Measurements from ENCODE around the gene GPR135. TPM values are rescaled to one million over a fixed set of nuclear protein-coding genes. Genes with fewer than 3 reads are reported as not detected.
"Not testable (repeated sequence)": the region's sequence is repeated elsewhere in the genome, so short reads cannot be mapped to it uniquely, and the experiment has no call there.

The GPR135 gene
- total RNA-seq, 1 donor from 2014 or later: 1.9 TPM

DNA sequence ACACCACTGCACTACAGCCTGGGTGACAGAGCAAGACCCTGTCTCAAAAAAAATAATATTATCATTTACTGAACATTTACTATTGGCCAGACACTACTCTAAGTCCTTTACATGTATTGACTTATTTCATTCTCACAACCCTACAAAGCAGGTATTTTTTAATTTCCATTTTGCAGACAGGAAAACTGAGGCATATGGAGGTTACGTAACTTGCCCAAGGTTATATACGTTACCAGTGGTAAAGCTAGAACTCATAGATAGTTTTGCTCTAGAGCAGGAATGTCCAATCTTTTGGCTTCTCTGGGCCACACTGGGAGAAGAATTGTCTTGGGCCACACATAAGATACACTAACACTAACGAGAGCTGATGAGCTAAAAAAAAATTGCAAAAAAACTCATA is 13.4 kb upstream of the GPR135 start:
- intact Hi-C loops (cut with micrococcal nuclease): no loop called here

- intact Hi-C loops (cut with micrococcal nuclease): no loop called here
Measured at GRCh38 chr14:59475709-59476108, 10.5 kb upstream of the GPR135 start.

DNA sequence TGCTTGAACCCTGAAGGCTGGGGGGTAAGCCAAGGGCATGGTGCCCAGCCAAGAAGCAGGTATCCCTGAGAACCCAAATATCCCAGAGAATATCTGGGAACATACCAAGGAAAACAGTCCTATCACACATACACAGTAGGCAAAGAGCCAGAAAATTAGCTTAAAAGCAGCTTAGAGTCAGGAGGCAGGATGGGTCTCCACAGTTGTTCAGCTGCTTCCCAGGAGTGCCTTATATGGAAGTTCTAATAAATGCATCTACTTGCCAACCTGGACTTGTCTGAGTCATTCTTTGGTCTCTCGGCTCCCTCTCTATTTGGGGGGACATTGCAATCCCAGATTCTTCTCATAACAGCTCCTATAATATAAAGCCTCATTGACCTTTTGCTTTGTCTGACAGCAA is 9.0 kb upstream of the GPR135 start:
- intact Hi-C loops (cut with micrococcal nuclease): no loop called here

GRCh38 chr14:59464486-59465315 is 479 bp downstream of the GPR135 start:
- intact Hi-C loops (cut with micrococcal nuclease): loop anchor here (1.0 to 5.0 kb wide), 2 partner anchors 20 to 277 kb away; partner anchors contain the start of genes DAAM1, JKAMP and L3HYPDH

GRCh38 chr14:59463787-59464485 is 1.2 kb downstream of the GPR135 start:
- intact Hi-C loops (cut with micrococcal nuclease): loop anchor here (5.0 kb wide), 1 partner anchor 277 kb away; the partner anchor contains the start of gene DAAM1

- intact Hi-C loops (cut with micrococcal nuclease): loop anchor here (5.0 kb wide), 1 partner anchor 275 kb away; the partner anchor contains the start of gene DAAM1
Measured at GRCh38 chr14:59461891-59462290, 3.3 kb downstream of the GPR135 start.

- intact Hi-C loops (cut with micrococcal nuclease): loop anchor here (5.0 kb wide), 1 partner anchor 273 kb away; the partner anchor contains the start of gene DAAM1
Measured at GRCh38 chr14:59460378-59460777, 4.8 kb downstream of the GPR135 start.

GRCh38 chr14:59458486-59458885 is 6.7 kb downstream of the GPR135 start:
- intact Hi-C loops (cut with micrococcal nuclease): no loop called here

DNA sequence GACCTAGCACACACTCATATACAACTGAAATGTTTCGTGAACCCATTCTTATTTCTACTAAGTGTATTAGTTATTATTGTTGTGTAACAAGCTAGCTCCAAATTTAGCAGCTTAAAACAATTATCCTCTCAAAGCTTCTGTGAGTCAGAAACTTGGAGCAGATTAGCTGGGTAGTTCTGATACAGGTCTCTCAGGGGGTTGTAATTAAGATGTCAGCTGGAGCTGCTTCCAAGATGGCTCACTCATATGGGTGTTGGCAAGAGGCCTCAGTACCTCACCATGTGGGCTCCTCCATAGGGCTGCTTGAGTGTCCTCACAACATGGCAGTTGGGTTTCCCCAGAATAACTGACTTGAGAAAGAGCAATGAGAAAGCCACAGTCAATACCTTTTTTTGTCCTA is 9.8 kb downstream of the GPR135 start:
- intact Hi-C loops (cut with micrococcal nuclease): no loop called here

DNA sequence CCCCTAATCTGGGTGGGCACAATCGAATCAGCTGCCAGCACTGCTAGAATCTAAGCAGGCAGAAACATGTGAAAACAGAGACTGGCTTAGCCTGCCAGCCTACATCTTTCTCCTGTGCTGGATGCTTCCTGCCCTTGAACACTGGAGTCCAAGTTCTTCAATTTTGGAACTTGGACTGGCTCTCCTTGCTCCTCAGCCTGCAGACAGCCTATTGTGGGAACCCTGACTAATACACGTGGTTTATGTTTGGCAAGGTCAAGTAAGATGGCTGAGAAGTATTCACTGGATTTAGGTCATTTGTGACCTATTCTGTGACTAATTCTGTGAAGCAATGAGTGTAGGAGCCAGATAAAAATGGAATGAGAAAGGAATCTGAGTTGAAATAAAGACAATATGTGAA is 11.0 kb downstream of the GPR135 start:
- intact Hi-C loops (cut with micrococcal nuclease): no loop called here

DNA sequence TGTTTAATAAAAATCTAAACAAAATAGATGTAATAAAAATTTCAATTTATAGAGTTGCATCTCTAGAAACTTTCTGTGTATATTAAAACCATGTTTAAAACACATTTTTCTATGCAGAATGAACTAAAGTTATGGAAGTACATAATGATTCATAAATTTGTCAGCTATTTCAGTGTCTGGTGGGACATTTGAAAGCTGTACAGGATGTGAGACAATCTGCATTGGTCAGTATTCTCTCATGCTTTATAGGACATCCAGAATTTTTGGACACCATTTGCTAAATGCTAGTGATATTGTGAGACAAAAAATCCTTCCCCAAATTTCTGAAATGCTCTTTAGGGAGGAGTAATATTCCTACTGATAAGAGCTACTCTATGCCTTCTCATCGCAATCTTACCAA is 13.3 kb downstream of the GPR135 start:
- intact Hi-C loops (cut with micrococcal nuclease): no loop called here

GRCh38 chr14:59450716-59451115 is 14.5 kb downstream of the GPR135 start:
- intact Hi-C loops (cut with micrococcal nuclease): no loop called here

DNA sequence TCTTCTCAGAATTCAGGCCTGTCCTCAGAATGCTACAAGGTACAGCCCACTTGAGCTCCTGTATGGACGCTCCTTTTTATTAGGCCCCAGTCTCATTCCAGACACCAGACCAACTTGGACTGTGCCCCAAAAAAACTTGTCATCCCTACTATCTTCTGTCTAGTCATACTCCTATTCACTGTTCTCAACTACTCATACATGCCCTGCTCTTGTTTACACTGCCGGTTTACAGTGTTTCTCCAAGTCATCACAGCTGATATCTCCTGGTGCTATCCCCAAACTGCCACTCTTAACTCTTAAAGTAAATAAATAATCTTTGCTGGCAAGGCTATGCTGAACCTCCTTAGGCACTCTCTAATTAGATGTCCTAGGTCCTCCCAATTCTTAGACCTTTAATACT is 16.5 kb downstream of the GPR135 start:
- intact Hi-C loops (cut with micrococcal nuclease): not testable (repeated sequence)

DNA sequence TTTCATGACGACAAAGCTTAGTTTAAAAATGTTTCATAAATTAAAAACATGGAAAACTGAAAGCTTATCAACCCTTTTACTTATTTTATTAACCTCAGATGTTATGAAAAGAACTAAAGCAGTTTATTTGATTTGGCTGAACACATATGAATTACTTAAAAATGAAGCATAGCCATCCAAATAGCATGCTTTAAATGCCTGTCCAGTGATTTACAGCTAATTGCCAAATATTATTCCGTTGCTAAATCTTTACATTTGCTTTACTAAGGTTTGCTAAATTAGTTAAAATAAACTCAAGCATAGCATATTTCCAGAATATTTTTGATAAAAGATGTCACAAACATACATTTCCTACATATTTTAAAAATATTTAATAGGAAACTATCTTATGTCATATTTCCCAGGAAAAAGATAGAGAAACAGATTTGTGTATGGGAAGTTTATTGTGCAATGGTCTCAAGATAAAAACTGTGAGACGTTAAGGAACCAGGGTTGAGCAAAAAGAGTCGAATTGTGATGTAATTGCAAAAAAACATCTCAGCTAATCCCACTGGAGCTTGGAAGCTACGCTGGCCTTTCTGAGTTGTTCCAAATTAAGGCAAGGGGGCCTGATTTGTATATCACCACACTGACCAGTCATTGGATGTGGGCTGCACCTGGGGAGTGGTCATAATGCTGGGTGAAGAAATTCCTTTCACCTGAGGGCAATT is 25.8 kb downstream of the GPR135 start:
- intact Hi-C loops (cut with micrococcal nuclease): no loop called here

- intact Hi-C loops (cut with micrococcal nuclease): no loop called here
Measured at GRCh38 chr14:59438195-59438647, 27.0 kb downstream of the GPR135 start.

- intact Hi-C loops (cut with micrococcal nuclease): no loop called here
Measured at GRCh38 chr14:59435987-59436386, 29.2 kb downstream of the GPR135 start.

- intact Hi-C loops (cut with micrococcal nuclease): no loop called here
Measured at GRCh38 chr14:59435101-59435500, 30.1 kb downstream of the GPR135 start.

DNA sequence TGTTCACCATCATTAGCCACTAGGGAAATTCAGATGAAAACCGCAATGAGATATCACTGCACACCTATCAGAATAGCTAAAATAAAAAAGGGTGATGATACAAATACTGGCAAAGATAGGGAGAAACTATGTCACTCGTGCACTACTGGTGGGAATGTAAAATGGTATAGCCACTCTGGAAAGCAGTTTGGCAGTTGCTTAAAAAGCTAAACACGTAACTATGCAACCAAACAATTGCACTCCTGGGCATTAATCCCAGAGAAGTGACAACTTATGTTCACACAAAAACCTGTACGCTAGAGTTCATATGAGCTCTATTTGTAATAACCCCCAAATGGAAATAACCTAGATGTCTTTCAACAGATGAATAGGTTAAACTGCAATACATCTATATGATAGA is 35.4 kb downstream of the GPR135 start:
- intact Hi-C loops (cut with micrococcal nuclease): no loop called here

- intact Hi-C loops (cut with micrococcal nuclease): no loop called here
Measured at GRCh38 chr14:59428581-59429012, 36.6 kb downstream of the GPR135 start.

DNA sequence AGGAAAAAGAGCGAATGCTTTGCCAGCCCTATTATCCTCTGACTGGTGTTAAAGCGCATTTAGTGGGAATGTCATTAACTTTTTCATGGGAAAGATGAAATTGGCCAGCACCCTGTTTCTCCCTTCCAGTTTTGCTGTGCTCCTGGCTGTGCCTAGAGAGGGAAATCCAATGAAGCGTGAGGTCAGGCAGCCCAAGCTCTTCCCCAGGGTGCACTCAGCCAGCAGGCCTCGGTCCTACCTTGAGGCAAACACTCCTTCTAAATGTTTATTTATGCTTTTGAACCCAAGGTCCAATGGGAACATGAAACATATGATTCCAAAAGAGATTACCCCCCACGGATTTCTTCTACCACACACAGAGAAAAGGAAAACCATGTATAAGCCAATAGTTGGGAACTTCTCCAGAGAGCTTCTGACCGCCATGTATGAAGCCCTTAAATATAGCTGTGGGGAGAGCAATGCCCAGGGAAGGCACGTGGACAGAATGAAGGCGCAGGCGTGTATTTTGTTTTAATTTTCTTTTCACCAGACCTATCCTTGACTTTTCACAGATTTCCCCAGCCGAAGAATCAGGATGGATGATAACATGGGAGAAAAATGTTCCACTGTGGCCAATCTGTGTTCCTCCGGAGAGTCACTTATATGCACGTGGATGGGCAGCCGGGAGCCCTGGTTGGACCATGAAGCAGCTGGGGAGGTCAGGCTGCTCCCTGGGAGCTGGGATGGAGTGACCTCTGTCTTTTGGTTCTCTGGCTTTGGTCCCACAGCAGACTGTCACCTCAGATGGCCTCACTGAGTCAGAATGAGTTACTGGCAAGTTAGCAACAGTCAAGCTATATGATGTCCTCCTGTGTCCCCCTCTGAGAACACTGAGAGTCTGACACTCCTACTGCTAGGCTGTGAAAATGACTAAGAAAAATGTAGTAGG is 37.3 kb downstream of the GPR135 start:
- intact Hi-C loops (cut with micrococcal nuclease): no loop called here

Measured in T-helper 2 cell treated with Interferon-gamma antibody and Interleukin-4, amounts not matched to agents 100 ng/mL and 5 ng/mL, for 36 hours (primary cell).